Retinal pigment epithelial cell (primary cell): Measurements from ENCODE around the gene ZNRD2.

Source experiments
- DNase-seq: peaks from one replicate; pipeline ENCODE4 v3.0.0-alpha.2; 2010; ENCODE audit warnings: low read depth
- H3K4me3 ChIP-seq: 2 replicates; pipeline ENCODE4 v1.5.1; 2011; ENCODE audit warnings: mild to moderate bottlenecking, low read length, control low read depth, moderate library complexity
- CTCF ChIP-seq: conservative IDR thresholded peaks from 2 replicates; pipeline ENCODE4 v1.5.1; 2011; ENCODE audit warnings: low read depth, low read length, control low read depth, inconsistent platforms

ZNRD2 gene

DNA sequence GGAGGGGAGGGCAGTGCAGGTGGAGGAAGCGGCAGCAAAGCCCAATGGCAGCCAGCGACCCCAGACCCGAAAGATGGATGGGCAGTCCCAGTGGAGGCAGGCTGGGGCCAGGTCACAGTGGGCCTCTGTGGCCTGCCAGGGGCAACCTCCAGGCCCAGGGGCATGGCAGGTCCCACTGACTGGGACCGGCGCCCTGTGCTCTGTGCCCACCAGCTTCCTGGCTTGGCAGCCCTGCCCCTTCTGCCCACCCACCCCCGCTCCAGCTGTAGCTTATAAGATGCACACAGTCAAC lies 29.6 kb downstream of the ZNRD2 start:
- no peak for TF ChIP-seq CTCF
- DNase-seq = no peak
- H3K4me3 ChIP-seq = no peak overlapping the region

- no peak for TF ChIP-seq CTCF
- no peak for DNase-seq
- no peak overlapping the region for H3K4me3 ChIP-seq
Observed at GRCh38 chr11:65604258-65604657, 34.0 kb downstream of the ZNRD2 start.

DNA sequence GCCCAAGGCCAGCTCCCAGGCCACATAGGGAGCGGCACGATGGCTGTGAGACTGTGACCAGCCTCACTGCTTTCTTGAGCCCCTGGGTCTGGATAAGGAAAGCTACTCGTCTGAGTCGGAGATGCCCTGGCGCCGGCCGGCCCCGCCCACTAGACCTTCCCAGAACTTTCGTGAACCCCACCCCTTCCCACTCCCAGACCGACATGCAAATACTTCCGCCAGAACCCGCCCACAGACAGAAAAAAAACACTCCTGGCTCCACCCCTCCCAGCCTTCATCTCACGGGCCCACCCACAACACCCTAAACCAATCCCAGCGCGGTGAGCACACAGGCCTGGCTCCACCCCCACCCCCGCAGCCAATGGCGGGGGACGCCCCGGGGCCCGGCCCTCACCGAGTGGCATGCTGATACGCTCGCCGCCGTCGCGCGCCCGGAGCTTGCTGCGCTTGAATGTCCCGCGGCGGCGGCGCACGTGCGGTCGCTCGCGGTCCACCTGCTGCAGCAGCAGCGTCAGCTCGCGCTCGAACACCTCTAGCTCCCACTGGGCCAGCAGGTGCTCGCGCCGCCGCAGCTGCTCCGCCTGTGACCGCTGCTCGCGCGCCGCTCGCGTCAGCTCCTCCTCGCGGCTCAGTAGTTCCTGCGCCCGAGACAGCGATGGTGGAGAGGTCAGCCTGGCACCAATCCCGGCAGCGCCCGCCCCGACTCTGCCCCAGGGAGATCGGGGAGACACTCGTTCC lies 36.8 kb downstream of the ZNRD2 start:
- H3K4me3 ChIP-seq = peak overlapping the region; percentile 9
- peak; percentile 88 for DNase-seq
- TF ChIP-seq CTCF = no peak

DNA sequence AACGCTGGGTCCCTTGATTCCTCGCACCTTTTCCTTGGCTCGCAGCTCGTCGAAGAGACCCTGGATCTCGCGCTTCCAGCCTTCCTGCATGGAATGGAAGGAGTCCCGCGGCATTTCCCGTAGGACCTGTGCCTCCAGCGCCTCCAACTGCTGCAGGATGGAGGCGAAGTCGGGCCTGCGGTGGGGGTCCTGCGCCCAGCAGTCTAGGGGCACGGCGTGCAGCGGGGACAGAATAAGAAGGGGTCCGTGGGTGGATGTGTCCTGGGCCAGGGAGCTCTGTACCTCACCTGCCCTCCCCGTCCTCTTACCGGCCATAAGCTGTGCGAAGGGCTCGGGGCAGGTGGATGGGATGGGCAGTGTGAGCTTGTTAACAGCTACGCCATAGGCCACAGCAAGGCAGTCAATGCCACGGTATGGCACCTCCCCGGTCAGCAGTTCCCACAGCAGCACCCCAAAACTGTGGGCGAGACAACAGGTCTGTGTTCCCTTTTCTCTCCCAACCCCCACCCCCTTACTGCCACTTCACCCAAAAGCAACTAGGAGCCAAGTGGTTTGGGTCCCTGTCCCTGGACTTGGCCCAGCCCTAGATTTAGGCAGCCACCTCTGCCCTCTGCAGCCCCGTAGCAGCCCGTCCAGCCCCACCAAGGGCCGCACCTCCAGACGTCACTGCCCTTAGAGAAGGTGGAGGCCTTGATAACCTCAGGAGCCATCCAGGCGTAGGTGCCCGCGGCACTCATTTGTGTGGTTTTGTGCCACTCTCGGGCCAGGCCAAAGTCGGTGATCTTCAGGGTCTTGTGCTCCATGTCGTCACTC lies 37.5 kb downstream of the ZNRD2 start:
- H3K4me3 ChIP-seq = peak overlapping the region; percentile 9

DNA sequence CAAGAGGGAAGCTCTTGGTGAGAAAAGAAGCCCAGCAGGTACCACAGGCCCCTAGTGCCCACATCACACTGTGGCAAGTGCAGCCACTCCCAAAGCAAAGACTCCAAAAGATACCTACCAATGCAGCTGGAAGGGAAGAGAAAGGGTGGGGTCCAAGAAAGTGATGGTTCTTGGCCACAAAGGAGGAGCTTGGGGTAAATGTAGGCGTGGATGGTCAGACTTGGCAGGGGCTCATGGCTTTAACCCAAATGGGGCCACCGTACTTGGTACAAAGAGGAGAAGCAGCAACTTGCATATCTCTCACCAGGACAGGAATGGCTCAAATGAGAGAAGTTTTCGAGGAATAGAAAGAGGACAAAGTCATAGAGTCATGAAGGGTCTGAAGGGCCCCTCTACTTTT lies 39.0 kb downstream of the ZNRD2 start:
- no peak for DNase-seq
- no peak for TF ChIP-seq CTCF
- no peak overlapping the region for H3K4me3 ChIP-seq

More for the DNA sequence above, 37.5 kb downstream of the ZNRD2 start:
- no peak for TF ChIP-seq CTCF
- no peak for DNase-seq

- DNase-seq = no peak
- TF ChIP-seq CTCF = no peak
- H3K4me3 ChIP-seq = no peak overlapping the region
Observed at GRCh38 chr11:65609665-65610064, 39.4 kb downstream of the ZNRD2 start.

GRCh38 chr11:65610404-65610803 lies 40.1 kb downstream of the ZNRD2 start:
- H3K4me3 ChIP-seq = no peak overlapping the region
- no peak for TF ChIP-seq CTCF
- DNase-seq = no peak
